Activated T-cell treated with anti-CD3 and anti-CD28 coated beads for 24 hours (primary cell): Measurements from ENCODE around the gene PSKH1.
"Not testable (repeated sequence)": the region's sequence is repeated elsewhere in the genome, so short reads cannot be mapped to it uniquely, and the experiment has no call there.

ENCODE experiments used
- DNase-seq: peaks from one replicate; pipeline ENCODE4 v3.0.0-alpha.2; 2020; ENCODE audit warnings: low read depth

PSKH1 gene

GRCh38 chr16:67924140-67924906, 31.3 kb downstream of the PSKH1 start:
- DNase-seq, result no peak

- no peak for DNase-seq
Measured at GRCh38 chr16:67926181-67926750, 33.2 kb downstream of the PSKH1 start.

- no peak for DNase-seq
Measured at GRCh38 chr16:67927131-67927941, 34.3 kb downstream of the PSKH1 start.

GRCh38 chr16:67928147-67928546, 35.1 kb downstream of the PSKH1 start:
- DNase-seq, result no peak

- peak; percentile 70 for DNase-seq
Measured at GRCh38 chr16:67928561-67929364, 35.7 kb downstream of the PSKH1 start.

GRCh38 chr16:67930191-67930590, 37.1 kb downstream of the PSKH1 start:
- no peak for DNase-seq

- no peak for DNase-seq
Measured at GRCh38 chr16:67930678-67931211, 37.7 kb downstream of the PSKH1 start.

GRCh38 chr16:67931712-67932461, 38.8 kb downstream of the PSKH1 start, which contains the start of gene CTRL:
TSS of gene CTRL (minus strand) at chr16:67931862. CDS start at chr16:67931852, 10 bp downstream.
- no peak for DNase-seq

GRCh38 chr16:67932462-67932840, 39.4 kb downstream of the PSKH1 start:
- DNase-seq, result no peak

GRCh38 chr16:67933805-67934204, 40.8 kb downstream of the PSKH1 start:
- no peak for DNase-seq

GRCh38 chr16:67934306-67935100, 41.4 kb downstream of the PSKH1 start:
- DNase-seq, result no peak

GRCh38 chr16:67935101-67935401, 42.0 kb downstream of the PSKH1 start:
- DNase-seq, result no peak

- DNase-seq, result peak; percentile 95
Measured at GRCh38 chr16:67935402-67936123, 42.5 kb downstream of the PSKH1 start.

- DNase-seq, result peak; percentile 44
Measured at GRCh38 chr16:67936124-67936879, 43.2 kb downstream of the PSKH1 start, which contains the start of gene PSMB10. TSS of gene PSMB10 (minus strand) at chr16:67936850. CDS start at chr16:67936749, 101 bp downstream.

- DNase-seq, result peak; percentile 72
Measured at GRCh38 chr16:67936880-67937605, 44.0 kb downstream of the PSKH1 start.

- DNase-seq, result not testable (repeated sequence)
Measured at GRCh38 chr16:67937713-67938112, 44.7 kb downstream of the PSKH1 start.

- DNase-seq, result peak; percentile 43
Measured at GRCh38 chr16:67939507-67940445, 46.7 kb downstream of the PSKH1 start.
